Hepatocyte (in vitro differentiated cells): ENCODE results near the gene MICAL3.

Experiments
- EZH2 ChIP-seq: fragments of 200-600 bp; sonication (generic); IDR thresholded peaks from 2 replicates; pipeline ENCODE4 v1.6.1; 2016; ENCODE audit warnings: antibody characterized with exemption, mild to moderate bottlenecking, borderline replicate concordance
- EZH2phosphoT487 ChIP-seq: fragments of 200-600 bp; sonication (generic); IDR thresholded peaks from one replicate; pipeline ENCODE4 v1.6.1; 2018; ENCODE audit warnings: antibody characterized with exemption, mild to moderate bottlenecking, low read depth, moderate library complexity; ENCODE audit not compliant: unreplicated experiment, severe bottlenecking
- TF ChIP-seq, protein P1 (sequence below): fragments of 200-600 bp; sonication (generic); IDR thresholded peaks from 2 replicates; pipeline ENCODE4 v1.5.1; 2016; ENCODE audit warnings: antibody characterized with exemption, mild to moderate bottlenecking; ENCODE audit not compliant: poor library complexity

DNA sequence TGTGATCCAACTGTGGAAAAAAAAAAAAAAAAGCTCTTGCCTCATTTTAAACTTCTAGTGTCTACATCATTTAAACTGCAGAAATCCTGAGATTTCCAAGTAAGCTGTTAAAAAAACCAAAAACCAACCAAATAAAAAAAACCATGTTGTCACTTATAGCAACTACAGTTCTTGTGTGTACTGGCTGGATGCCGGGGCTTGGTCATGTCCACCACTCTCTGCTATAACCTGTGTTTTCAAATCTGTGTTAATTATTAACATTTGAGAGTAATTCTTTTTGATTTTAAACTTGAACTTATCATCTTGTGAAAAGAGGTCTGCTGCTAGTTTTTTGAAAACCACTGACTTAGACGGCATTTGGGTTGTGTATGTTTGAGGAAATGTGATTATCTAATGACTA is 217.9 kb downstream of the MICAL3 start:
- TF ChIP-seq, protein P1, sequence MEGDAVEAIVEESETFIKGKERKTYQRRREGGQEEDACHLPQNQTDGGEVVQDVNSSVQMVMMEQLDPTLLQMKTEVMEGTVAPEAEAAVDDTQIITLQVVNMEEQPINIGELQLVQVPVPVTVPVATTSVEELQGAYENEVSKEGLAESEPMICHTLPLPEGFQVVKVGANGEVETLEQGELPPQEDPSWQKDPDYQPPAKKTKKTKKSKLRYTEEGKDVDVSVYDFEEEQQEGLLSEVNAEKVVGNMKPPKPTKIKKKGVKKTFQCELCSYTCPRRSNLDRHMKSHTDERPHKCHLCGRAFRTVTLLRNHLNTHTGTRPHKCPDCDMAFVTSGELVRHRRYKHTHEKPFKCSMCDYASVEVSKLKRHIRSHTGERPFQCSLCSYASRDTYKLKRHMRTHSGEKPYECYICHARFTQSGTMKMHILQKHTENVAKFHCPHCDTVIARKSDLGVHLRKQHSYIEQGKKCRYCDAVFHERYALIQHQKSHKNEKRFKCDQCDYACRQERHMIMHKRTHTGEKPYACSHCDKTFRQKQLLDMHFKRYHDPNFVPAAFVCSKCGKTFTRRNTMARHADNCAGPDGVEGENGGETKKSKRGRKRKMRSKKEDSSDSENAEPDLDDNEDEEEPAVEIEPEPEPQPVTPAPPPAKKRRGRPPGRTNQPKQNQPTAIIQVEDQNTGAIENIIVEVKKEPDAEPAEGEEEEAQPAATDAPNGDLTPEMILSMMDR: no peak
- TF ChIP-seq EZH2 (no peak), EZH2phosphoT487 (no peak)
